GM12878 (cell line): ENCODE data around the gene RPL27A. TPM values are rescaled to one million over a fixed set of nuclear protein-coding genes. Genes with fewer than 3 reads are reported as not detected.

Source experiments
- ATAC-seq: fragments of 200-7000 bp; cut with Tn5 transposase; 3 replicates; pipeline ENCODE4 v1.9.1; 2020; ENCODE audit warnings: mild to moderate bottlenecking, moderate library complexity
- BruUV-seq: library from RNA; stranded (reverse); fragments of 400-500 nt; replicated peaks from 2 replicates; lab custom pipeline; 2021; lab: Mats Ljungman, UMichigan
- CTCF ChIA-PET: fragments of 300-600 bp; sonication (Branson Sonifier 250); formaldehyde crosslinking; extraction: SDS; loops from one replicate; lab custom pipeline; 2021; ENCODE audit warnings: inconsistent platforms; lab: Yijun Ruan, JAX
- POLR2A ChIA-PET: fragments of 350-600 bp; formaldehyde crosslinking; extraction: SDS; loops from one replicate; lab custom pipeline; 2021; ENCODE audit warnings: inconsistent platforms; lab: Charles Lee
- RAD21 ChIA-PET: fragments of 300-600 bp; sonication (Branson Sonifier 250); formaldehyde crosslinking; loops from one replicate; lab custom pipeline; 2023; ENCODE audit warnings: antibody characterized with exemption; ENCODE audit not compliant: unreplicated experiment; lab: Charles Lee
- SMC1A ChIA-PET: fragments of 300-600 bp; sonication (Branson Sonifier 250); formaldehyde crosslinking; loops from one replicate; lab custom pipeline; 2023; ENCODE audit not compliant: unreplicated experiment, uncharacterized antibody; lab: Charles Lee
- DNase-seq: peaks from one replicate; pipeline ENCODE4 v3.0.0-alpha.2; 2011; ENCODE audit warnings: low read depth, low spot score
- FAIRE-seq: peaks from 3 replicates; lab custom pipeline; 2011; peaks lifted over from hg19 to GRCh38; lab: Jason Lieb, UNC
- H2AFZ ChIP-seq: 2 replicates; pipeline ENCODE4 v1.6.0; 2011; ENCODE audit warnings: low read depth, low read length, control low read depth; ENCODE audit not compliant: control insufficient read depth
- H3K27ac ChIP-seq: 2 replicates; pipeline ENCODE4 v1.5.1; 2011; ENCODE audit warnings: control low read depth; ENCODE audit not compliant: control insufficient read depth, insufficient read depth
- H3K27me3 ChIP-seq, 2 experiments: replicated peaks in 1 of 2; 2 replicates each; pipeline versions ENCODE4 v1.6.0 to v1.6.1; 2011; ENCODE audit warnings: low read length in 1 of 2; ENCODE audit not compliant: control insufficient read depth in 2 of 2, insufficient read depth in 2 of 2
- H3K36me3 ChIP-seq, 2 experiments: 2 replicates each; pipeline ENCODE4 v1.5.1; 2011; ENCODE audit warnings: low read length in 1 of 2; ENCODE audit not compliant: control insufficient read depth in 2 of 2, insufficient read depth in 2 of 2
- H3K4me1 ChIP-seq: 2 replicates; pipeline ENCODE4 v1.6.1; 2011; ENCODE audit warnings: mild to moderate bottlenecking, low read length, moderate library complexity, mixed read lengths; ENCODE audit not compliant: control insufficient read depth, insufficient read depth
- H3K4me2 ChIP-seq: 2 replicates; pipeline ENCODE4 v1.6.0; 2011; ENCODE audit warnings: control low read depth; ENCODE audit not compliant: control insufficient read depth, insufficient read depth
- H3K4me3 ChIP-seq: fragments of 200-600 bp; sonication (generic); 2 replicates; pipeline ENCODE4 v1.5.1; 2016
- H3K79me2 ChIP-seq: 2 replicates; pipeline ENCODE4 v1.6.0; 2011; ENCODE audit warnings: low read length; ENCODE audit not compliant: control insufficient read depth, insufficient read depth
- H3K9ac ChIP-seq: 2 replicates; pipeline ENCODE4 v1.8.0; 2011; ENCODE audit warnings: low read length, control low read depth, mixed read lengths; ENCODE audit not compliant: control insufficient read depth, insufficient read depth
- H3K9me3 ChIP-seq: replicated peaks from 3 replicates; pipeline ENCODE4 v1.5.1; 2011; ENCODE audit warnings: mild to moderate bottlenecking, low read length; ENCODE audit not compliant: control insufficient read depth, insufficient read depth
- H4K20me1 ChIP-seq: 2 replicates; pipeline ENCODE4 v1.6.0; 2011; ENCODE audit not compliant: control insufficient read depth, insufficient read depth
- E4F1 ChIP-seq: fragments of 450-650 bp; IDR thresholded peaks from 2 replicates; pipeline ENCODE4 v1.6.1; 2018; ENCODE audit warnings: borderline replicate concordance, mild to moderate bottlenecking; ENCODE audit not compliant: partially characterized antibody
- HDAC2 ChIP-seq: fragments of 200-600 bp; sonication (generic); IDR thresholded peaks from 2 replicates; pipeline ENCODE4 v1.6.1; 2017
- MAX ChIP-seq: IDR thresholded peaks from 2 replicates; pipeline ENCODE4 v1.6.1; 2012; ENCODE audit warnings: low read depth, low read length, improper control_type of control experiment
- MTA2 ChIP-seq: fragments of 450-650 bp; IDR thresholded peaks from 2 replicates; pipeline ENCODE4 v1.6.1; 2016; ENCODE audit warnings: low read depth, mild to moderate bottlenecking, moderate library complexity
- MYC ChIP-seq: IDR thresholded peaks from 2 replicates; pipeline ENCODE4 v1.6.1; 2011; ENCODE audit warnings: mild to moderate bottlenecking, low read length, moderate library complexity, inconsistent platforms; ENCODE audit not compliant: insufficient read depth, insufficient replicate concordance, insufficient read length, severe bottlenecking
- NFYA ChIP-seq: IDR thresholded peaks from 2 replicates; pipeline ENCODE4 v1.6.1; 2011; ENCODE audit warnings: low read depth, mild to moderate bottlenecking, low read length, improper control_type of control experiment, borderline replicate concordance
- NKRF ChIP-seq: fragments of 450-650 bp; conservative IDR thresholded peaks from 2 replicates; pipeline ENCODE4 v1.6.1; 2017; ENCODE audit warnings: mild to moderate bottlenecking, moderate library complexity
- POLR2A ChIP-seq: IDR thresholded peaks from 2 replicates; pipeline ENCODE4 v1.6.1; 2011; ENCODE audit warnings: low read depth, mild to moderate bottlenecking, low read length
- RAD51 ChIP-seq: fragments of 450-650 bp; IDR thresholded peaks from 2 replicates; pipeline ENCODE4 v1.6.1; 2016; ENCODE audit warnings: moderate library complexity, mild to moderate bottlenecking, inconsistent platforms
- SREBF2 ChIP-seq: IDR thresholded peaks from 2 replicates; pipeline ENCODE4 v1.6.1; 2012; ENCODE audit warnings: mild to moderate bottlenecking, low read length
- whole genome bisulfite sequencing: methylation state at CpG from one replicate; pipeline ENCODE4 v1.1.6; 2016; ENCODE audit warnings: low lambda C conversion rate; ENCODE audit not compliant: insufficient replicate concordance, insufficient coverage; ENCODE audit errors: missing lambda C conversion rate; 5-methylcytosine and 5-hydroxymethylcytosine counted together
- in situ Hi-C: fragments of 300-500 bp; cut with MboI; formaldehyde crosslinking; loops from 9 replicates; pipeline ENCODE4 v1.14.3; 2018; ENCODE audit warnings: mixed read lengths
- intact Hi-C: fragments of 100-400 bp; cut with micrococcal nuclease; formaldehyde crosslinking; loops from one replicate; pipeline ENCODE4 v1.14.2; 2022; ENCODE audit not compliant: unreplicated experiment
- polyA plus RNA-seq, 11 experiments: library from polyadenylated mRNA; depleted of rRNA in 4 of 11; unstranded in 6 of 11; stranded (reverse) in 5 of 11; fragments of >200 nt; fragmentation: Nextera tagmentation in 4 of 11; fragmentation: Illumina TruSeq in 1 of 11; extraction: Ambion mirVana in 4 of 11; extraction: Trizol in 1 of 11; gene quantifications; 1 replicate in 1 of 11; 2 replicates in 10 of 11; pipeline versions ENCODE4 v1.2.1 to v1.2.3, GENCODE V29; 2011 to 2016; ENCODE audit warnings: inconsistent platforms in 2 of 11, missing spikeins in 2 of 11, low read depth in 1 of 11
- total RNA-seq, 4 experiments: library from RNA; depleted of rRNA in 3 of 4; stranded (reverse); fragments of >200 nt in 3 of 4; fragmentation: Illumina TruSeq in 1 of 4; extraction: Trizol in 1 of 4; gene quantifications; 2 replicates each; pipeline versions ENCODE4 v1.2.1 to v1.2.3, GENCODE V29; 2013 to 2021

The RPL27A gene
- total and polyA plus RNA-seq, 10 of the 15 experiments (the other 5 are each of a cell fraction or from before 2014, with no cell fraction given): 978 to 4,776 (median 1,959) TPM

DNA sequence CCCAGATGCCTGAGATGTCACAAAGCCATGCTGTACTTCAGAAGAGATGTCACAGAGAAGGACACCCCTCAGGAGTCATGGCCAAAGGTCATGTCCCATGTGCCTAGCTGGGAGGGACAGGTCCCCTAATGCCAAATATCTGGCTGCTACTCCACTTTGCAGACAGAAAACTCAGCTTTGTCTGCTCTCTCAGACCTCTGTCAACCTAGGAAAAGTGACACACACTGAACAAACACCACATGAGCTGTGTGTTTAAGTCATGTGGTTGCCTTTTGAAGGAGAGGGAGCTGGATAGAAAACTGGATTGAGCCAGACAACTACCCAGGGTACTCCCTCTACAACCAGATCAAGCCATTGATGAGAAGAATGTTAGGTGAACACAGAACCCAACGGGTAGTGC lies 3.6 kb upstream of the RPL27A start:
- H3K9ac ChIP-seq: no peak overlapping the region
- no peak for DNase-seq
- POLR2A ChIA-PET: interaction anchor here (0.6 kb wide), 2 partner anchors 122 to 135 kb away, joined by 3 read pairs; no protein-coding TSS in a partner anchor

More for the DNA sequence above, 3.6 kb upstream of the RPL27A start:
- no peak overlapping the region for H3K4me2 ChIP-seq
- no peaks in the 10 kb centered on the region for H4K20me1 ChIP-seq
- intact Hi-C loops: no loop called here
- SMC1A ChIA-PET: interaction anchor here (1.8 kb wide), 1 partner anchor 10 kb away, joined by 6 read pairs; no protein-coding TSS in a partner anchor
- no peaks in the 10 kb centered on the region for H3K4me1 ChIP-seq
- H3K9me3 ChIP-seq: no peaks in the 10 kb centered on the region
- 100% methylated on average over 1 of the region's 1 CpG for WGBS
- in situ Hi-C loops: no loop called here
- H3K27me3 ChIP-seq: no peaks in the 10 kb centered on the region
- FAIRE-seq (no peak), ATAC-seq (no peak)
- CTCF ChIA-PET: interaction anchor here (0.9 kb wide), 1 partner anchor 122 kb away, joined by 3 read pairs; no protein-coding TSS in a partner anchor
- no peak overlapping the region for H3K4me3 ChIP-seq
- peaks cover 28% of the 10 kb centered on the region for H3K79me2 ChIP-seq
- no peak overlapping the region for H2AFZ ChIP-seq
- RAD21 ChIA-PET: no interaction called here
- no TSS peak for BruUV-seq
- no peak overlapping the region for H3K27ac ChIP-seq
- peaks cover under 1 to 4% of the 10 kb centered on the region in 2 experiments; a peak in 3 of 4 replicates for H3K36me3 ChIP-seq
- TF ChIP-seq MTA2 (no peak), HDAC2 (no peak), POLR2A (no peak), MYC (no peak), RAD51 (no peak), E4F1 (no peak), NFYA (no peak), SREBF2 (no peak), MAX (no peak), NKRF (no peak)
